Colonic mucosa (tissue), 4 donors: ENCODE data around the gene PARD3B. TPM values are rescaled to one million over a fixed set of nuclear protein-coding genes. Genes with fewer than 3 reads are reported as not detected.

Source experiments
- DNase-seq: peaks from one replicate; pipeline ENCODE4 v3.0.0-alpha.2; 2020
- H3K27ac ChIP-seq: fragments of 200-600 bp; one replicate; pipeline ENCODE4 v1.8.0; 2021
- H3K27me3 ChIP-seq: fragments of 200-600 bp; one replicate; pipeline ENCODE4 v1.8.0; 2021
- H3K36me3 ChIP-seq: fragments of 200-600 bp; one replicate; pipeline ENCODE4 v1.8.0; 2021
- H3K4me1 ChIP-seq: fragments of 200-600 bp; one replicate; pipeline ENCODE4 v1.8.0; 2021; ENCODE audit warnings: mild to moderate bottlenecking
- H3K4me3 ChIP-seq: fragments of 200-600 bp; one replicate; pipeline ENCODE4 v1.8.0; 2021
- H3K9ac ChIP-seq, 2 donors: one replicate each; pipeline ENCODE4 v1.7.0; 2013; ENCODE audit warnings: control low read depth in 2 of 2, low read depth in 2 of 2, low read length in 2 of 2
- H3K9me3 ChIP-seq: fragments of 200-600 bp; one replicate; pipeline ENCODE4 v1.8.0; 2021
- intact Hi-C: fragments of 100-400 bp; cut with DNase I; formaldehyde crosslinking; loops from one replicate; pipeline ENCODE4 v1.14.1; 2022
- total RNA-seq, 2 donors: library from RNA; stranded (reverse); fragmentation: NEBNext Ultra II Directional in 1 of 2; extraction: Animal tissue kit (Norgen Biotek cat#: 25700) in 1 of 2; gene quantifications; one replicate each; pipeline ENCODE4 v1.2.1, GENCODE V29; 2021
- TF ChIP-seq, protein P1 (sequence below): fragments of 200-600 bp; IDR thresholded peaks from one replicate; pipeline ENCODE4 v1.8.0; 2022; ENCODE audit warnings: antibody characterized with exemption, mild to moderate bottlenecking
- donor health status: healthy.
- donor health status: DM: no; HTN: no; CAD: no.
- donor health status: DM: no; HTN: no; CAD: no.

Gene PARD3B
- total RNA-seq, 2 donors from 2014 or later: 20.0 to 24.2 TPM

DNA sequence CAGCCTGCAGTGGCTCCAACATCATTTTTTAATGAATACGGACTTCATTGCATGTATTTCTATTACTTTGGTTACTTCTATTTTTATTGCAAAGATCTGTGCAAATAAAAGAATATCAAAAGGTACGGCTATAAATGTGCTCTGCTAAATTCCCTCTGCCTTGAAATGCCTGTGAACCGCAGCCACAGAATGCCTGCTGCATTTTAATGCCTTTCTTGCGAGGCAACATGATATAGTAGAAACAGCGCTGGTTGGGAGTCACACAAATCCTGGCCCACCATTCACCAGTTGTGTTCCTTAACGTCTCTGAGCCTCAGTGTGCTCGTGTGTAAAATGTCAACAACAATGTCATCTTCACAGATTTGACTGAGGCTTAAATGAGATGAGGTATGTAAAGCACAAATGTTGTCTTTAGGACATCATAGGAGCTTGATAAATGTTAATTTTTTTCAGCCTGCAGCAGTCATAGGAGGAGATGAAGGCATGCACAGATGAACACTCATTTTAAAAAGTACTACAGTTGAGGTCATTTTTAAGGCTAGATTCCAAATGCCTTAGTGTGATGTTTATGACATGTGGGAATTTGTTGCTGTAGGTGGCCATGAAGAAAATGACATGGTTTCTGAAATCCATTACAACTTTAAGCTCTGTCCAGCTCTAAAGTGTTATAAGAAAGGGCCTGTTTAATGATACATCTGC lies 949.4 kb downstream of the PARD3B start:
- no peak for DNase-seq
- no peaks in the 10 kb centered on the region for H3K9me3 ChIP-seq
- TF ChIP-seq, protein P1, sequence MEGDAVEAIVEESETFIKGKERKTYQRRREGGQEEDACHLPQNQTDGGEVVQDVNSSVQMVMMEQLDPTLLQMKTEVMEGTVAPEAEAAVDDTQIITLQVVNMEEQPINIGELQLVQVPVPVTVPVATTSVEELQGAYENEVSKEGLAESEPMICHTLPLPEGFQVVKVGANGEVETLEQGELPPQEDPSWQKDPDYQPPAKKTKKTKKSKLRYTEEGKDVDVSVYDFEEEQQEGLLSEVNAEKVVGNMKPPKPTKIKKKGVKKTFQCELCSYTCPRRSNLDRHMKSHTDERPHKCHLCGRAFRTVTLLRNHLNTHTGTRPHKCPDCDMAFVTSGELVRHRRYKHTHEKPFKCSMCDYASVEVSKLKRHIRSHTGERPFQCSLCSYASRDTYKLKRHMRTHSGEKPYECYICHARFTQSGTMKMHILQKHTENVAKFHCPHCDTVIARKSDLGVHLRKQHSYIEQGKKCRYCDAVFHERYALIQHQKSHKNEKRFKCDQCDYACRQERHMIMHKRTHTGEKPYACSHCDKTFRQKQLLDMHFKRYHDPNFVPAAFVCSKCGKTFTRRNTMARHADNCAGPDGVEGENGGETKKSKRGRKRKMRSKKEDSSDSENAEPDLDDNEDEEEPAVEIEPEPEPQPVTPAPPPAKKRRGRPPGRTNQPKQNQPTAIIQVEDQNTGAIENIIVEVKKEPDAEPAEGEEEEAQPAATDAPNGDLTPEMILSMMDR: no peak
- intact Hi-C loops: no loop called here
- no peak overlapping the region for H3K27ac ChIP-seq
- no peak overlapping the region for H3K4me3 ChIP-seq
- no peaks in the 10 kb centered on the region for H3K4me1 ChIP-seq
- no peak overlapping the region for H3K9ac ChIP-seq
- no peaks in the 10 kb centered on the region for H3K27me3 ChIP-seq
- no peaks in the 10 kb centered on the region for H3K36me3 ChIP-seq

- no peaks in the 10 kb centered on the region for H3K9me3 ChIP-seq
- TF ChIP-seq, protein P1: no peak
- H3K4me1 ChIP-seq: no peaks in the 10 kb centered on the region
- no peaks in the 10 kb centered on the region for H3K27me3 ChIP-seq
- no peak overlapping the region for H3K27ac ChIP-seq
- DNase-seq: no peak
- no peaks in the 10 kb centered on the region for H3K36me3 ChIP-seq
- no peak overlapping the region for H3K4me3 ChIP-seq
- H3K9ac ChIP-seq: no peak overlapping the region
- intact Hi-C loops: no loop called here
Measured at GRCh38 chr2:205495819-205496218, 950.5 kb downstream of the PARD3B start.

- H3K9ac ChIP-seq: no peak overlapping the region
- H3K4me1 ChIP-seq: no peaks in the 10 kb centered on the region
- intact Hi-C loops: no loop called here
- H3K27ac ChIP-seq: no peak overlapping the region
- H3K36me3 ChIP-seq: no peaks in the 10 kb centered on the region
- TF ChIP-seq, protein P1: no peak
- H3K27me3 ChIP-seq: no peaks in the 10 kb centered on the region
- no peak overlapping the region for H3K4me3 ChIP-seq
- no peaks in the 10 kb centered on the region for H3K9me3 ChIP-seq
- DNase-seq: no peak
Measured at GRCh38 chr2:205496370-205496769, 951.1 kb downstream of the PARD3B start.

DNA sequence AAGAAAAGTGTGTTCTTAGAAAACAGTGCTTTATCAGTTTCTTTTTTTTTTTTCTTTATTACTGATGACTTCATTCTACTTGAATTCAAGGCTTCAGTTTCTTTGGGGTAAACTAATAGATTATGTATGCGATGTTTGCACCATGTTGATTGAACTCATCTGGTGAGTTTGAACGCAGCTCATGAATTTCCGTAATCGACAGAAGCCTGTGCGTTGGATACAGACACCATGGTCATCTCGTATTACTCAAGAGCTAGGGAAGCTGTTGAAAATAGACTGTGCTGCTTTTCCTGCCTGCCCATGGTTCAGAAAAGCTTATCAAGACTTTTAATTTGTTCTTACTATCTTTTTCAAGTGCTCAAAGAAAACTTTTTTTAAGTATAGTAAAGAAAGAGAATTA lies 951.5 kb downstream of the PARD3B start:
- H3K36me3 ChIP-seq: no peaks in the 10 kb centered on the region
- no peaks in the 10 kb centered on the region for H3K27me3 ChIP-seq
- TF ChIP-seq, protein P1: no peak
- no peaks in the 10 kb centered on the region for H3K9me3 ChIP-seq
- intact Hi-C loops: no loop called here
- H3K4me1 ChIP-seq: no peaks in the 10 kb centered on the region
- H3K27ac ChIP-seq: no peak overlapping the region
- H3K4me3 ChIP-seq: no peak overlapping the region
- no peak overlapping the region for H3K9ac ChIP-seq
- DNase-seq: no peak

- Histone ChIP-seq H3K4me1 (no peaks in the 10 kb centered on the region), H3K9me3 (no peaks in the 10 kb centered on the region)
- DNase-seq: no peak
Measured at GRCh38 chr2:205499006-205499405, 953.7 kb downstream of the PARD3B start.

More at GRCh38 chr2:205499006-205499405, 953.7 kb downstream of the PARD3B start:
- Histone ChIP-seq H3K27ac (no peak overlapping the region), H3K9ac (no peak overlapping the region), H3K27me3 (no peaks in the 10 kb centered on the region), H3K36me3 (no peaks in the 10 kb centered on the region), H3K4me3 (no peak overlapping the region)
- TF ChIP-seq, protein P1: no peak
- intact Hi-C loops: no loop called here
